Activated T-cell treated with anti-CD3 and anti-CD28 coated beads, Interleukin-2, amount 50 U/mL, for 24 hours (primary cell): ENCODE data around the gene CUZD1.
"Not testable (repeated sequence)": the region's sequence is repeated elsewhere in the genome, so short reads cannot be mapped to it uniquely, and the experiment has no call there.

Source experiments
- DNase-seq: peaks from one replicate; pipeline ENCODE4 v3.0.0-alpha.2; 2020
- H3K27ac Mint-ChIP-seq: 2 replicates; pipeline ENCODE4 v1.8.0; 2020; ENCODE audit warnings: mild to moderate bottlenecking, mixed read lengths
- H3K27me3 Mint-ChIP-seq: 2 replicates; pipeline ENCODE4 v1.8.0; 2020; ENCODE audit warnings: mixed read lengths
- H3K36me3 Mint-ChIP-seq: 2 replicates; pipeline ENCODE4 v1.8.0; 2020; ENCODE audit warnings: low read depth, mixed read lengths
- H3K4me1 Mint-ChIP-seq: 2 replicates; pipeline ENCODE4 v1.8.0; 2020; ENCODE audit warnings: low read depth, mixed read lengths
- H3K4me3 Mint-ChIP-seq: 2 replicates; pipeline ENCODE4 v1.8.0; 2020; ENCODE audit warnings: mild to moderate bottlenecking, moderate library complexity, mixed read lengths
- H3K9me3 Mint-ChIP-seq: 2 replicates; pipeline ENCODE4 v1.8.0; 2020; ENCODE audit warnings: mixed read lengths

The CUZD1 gene

GRCh38 chr10:122845783-122846332 lies at the start of gene CUZD1:
Gene CUZD1 (minus strand): TSS chr10:122845857. CDS start chr10:122845843, 14 bp downstream.
- H3K27me3 Mint-ChIP-seq = no peaks in the 10 kb centered on the region
- peaks cover 85% of the 10 kb centered on the region for H3K36me3 Mint-ChIP-seq
- H3K4me1 Mint-ChIP-seq = peaks cover 4% of the 10 kb centered on the region
- no peak for DNase-seq
- no peak within 1 kb of the TSS for H3K4me3 Mint-ChIP-seq
- H3K27ac Mint-ChIP-seq = no peak within 1 kb of the TSS
- peaks cover 2% of the 10 kb centered on the region for H3K9me3 Mint-ChIP-seq

- Mint-ChIP-seq H3K36me3 (peaks cover 13% of the 10 kb centered on the region), H3K9me3 (no peaks in the 10 kb centered on the region), H3K27me3 (no peaks in the 10 kb centered on the region), H3K27ac (no peak overlapping the region), H3K4me1 (peaks cover 4% of the 10 kb centered on the region), H3K4me3 (no peak overlapping the region)
- no peak for DNase-seq
These were observed 48.7 kb upstream of the CUZD1 start for GRCh38 chr10:122894261-122894944.

- Mint-ChIP-seq H3K36me3 (peaks cover 58% of the 10 kb centered on the region), H3K27ac (no peak overlapping the region), H3K4me1 (peaks cover 29% of the 10 kb centered on the region), H3K4me3 (no peak overlapping the region), H3K9me3 (no peaks in the 10 kb centered on the region), H3K27me3 (no peaks in the 10 kb centered on the region)
- DNase-seq = no peak
These were observed 38.5 kb upstream of the CUZD1 start for GRCh38 chr10:122884166-122884565.

- Mint-ChIP-seq H3K36me3 (peaks cover 65% of the 10 kb centered on the region), H3K4me3 (peak overlapping the region; percentile 2), H3K9me3 (no peaks in the 10 kb centered on the region), H3K27me3 (no peaks in the 10 kb centered on the region), H3K27ac (peak overlapping the region; percentile 64), H3K4me1 (peaks cover 43% of the 10 kb centered on the region)
- DNase-seq = no peak
These were observed 37.1 kb upstream of the CUZD1 start for GRCh38 chr10:122882766-122883165.

- H3K4me3 Mint-ChIP-seq = peak within 1 kb of the TSS; percentile 92
- no peaks in the 10 kb centered on the region for H3K9me3 Mint-ChIP-seq
- peaks cover 81% of the 10 kb centered on the region for H3K36me3 Mint-ChIP-seq
- H3K4me1 Mint-ChIP-seq = peaks cover 72% of the 10 kb centered on the region
- H3K27me3 Mint-ChIP-seq = no peaks in the 10 kb centered on the region
- peak; percentile 92 for DNase-seq
- H3K27ac Mint-ChIP-seq = peak within 1 kb of the TSS; percentile 96
These were observed 33.9 kb upstream of the CUZD1 start, which contains the start of gene FAM24B for GRCh38 chr10:122879339-122880273. Gene FAM24B (minus strand): TSS chr10:122879581. CDS start chr10:122850515, 29,066 bp downstream.

GRCh38 chr10:122878799-122879338 lies 33.2 kb upstream of the CUZD1 start:
- Mint-ChIP-seq H3K9me3 (no peaks in the 10 kb centered on the region), H3K4me1 (peaks cover 76% of the 10 kb centered on the region), H3K27me3 (no peaks in the 10 kb centered on the region), H3K36me3 (peaks cover 84% of the 10 kb centered on the region), H3K4me3 (peak overlapping the region; percentile 92), H3K27ac (peak overlapping the region; percentile 96)
- no peak for DNase-seq

GRCh38 chr10:122877264-122877663 lies 31.6 kb upstream of the CUZD1 start:
- H3K27ac Mint-ChIP-seq = peak overlapping the region; percentile 62
- peaks cover 70% of the 10 kb centered on the region for H3K4me1 Mint-ChIP-seq
- H3K36me3 Mint-ChIP-seq = peaks cover 88% of the 10 kb centered on the region
- DNase-seq = no peak
- no peaks in the 10 kb centered on the region for H3K27me3 Mint-ChIP-seq
- peak overlapping the region; percentile 92 for H3K4me3 Mint-ChIP-seq
- H3K9me3 Mint-ChIP-seq = no peaks in the 10 kb centered on the region

GRCh38 chr10:122876467-122876855 lies 30.8 kb upstream of the CUZD1 start:
- Mint-ChIP-seq H3K4me3 (no peak overlapping the region), H3K27me3 (no peaks in the 10 kb centered on the region), H3K36me3 (peaks cover 87% of the 10 kb centered on the region), H3K4me1 (peaks cover 69% of the 10 kb centered on the region), H3K9me3 (no peaks in the 10 kb centered on the region), H3K27ac (no peak overlapping the region)
- DNase-seq = no peak

GRCh38 chr10:122875843-122876466 lies 30.3 kb upstream of the CUZD1 start:
- DNase-seq = no peak
- peaks cover 84% of the 10 kb centered on the region for H3K36me3 Mint-ChIP-seq
- no peaks in the 10 kb centered on the region for H3K9me3 Mint-ChIP-seq
- H3K4me1 Mint-ChIP-seq = peaks cover 66% of the 10 kb centered on the region
- H3K27me3 Mint-ChIP-seq = no peaks in the 10 kb centered on the region
- no peak overlapping the region for H3K4me3 Mint-ChIP-seq
- no peak overlapping the region for H3K27ac Mint-ChIP-seq

- not testable (repeated sequence) for H3K9me3 Mint-ChIP-seq, H3K27ac Mint-ChIP-seq, H3K4me3 Mint-ChIP-seq, H3K27me3 Mint-ChIP-seq, DNase-seq
- Mint-ChIP-seq H3K36me3 (peaks cover 72% of the 10 kb centered on the region), H3K4me1 (peaks cover 58% of the 10 kb centered on the region)
These were observed 26.3 kb upstream of the CUZD1 start for GRCh38 chr10:122871947-122872346.

GRCh38 chr10:122868768-122869167 lies 23.1 kb upstream of the CUZD1 start:
- H3K36me3 Mint-ChIP-seq = peaks cover 53% of the 10 kb centered on the region
- H3K27me3 Mint-ChIP-seq, H3K27ac Mint-ChIP-seq, H3K4me3 Mint-ChIP-seq, DNase-seq, H3K9me3 Mint-ChIP-seq: not testable (repeated sequence)
- H3K4me1 Mint-ChIP-seq = peaks cover 46% of the 10 kb centered on the region

- not testable (repeated sequence) for DNase-seq, H3K4me3 Mint-ChIP-seq, H3K9me3 Mint-ChIP-seq, H3K27me3 Mint-ChIP-seq
- H3K36me3 Mint-ChIP-seq = peaks cover 42% of the 10 kb centered on the region
- peak overlapping the region; percentile 37 for H3K27ac Mint-ChIP-seq
- H3K4me1 Mint-ChIP-seq = peaks cover 54% of the 10 kb centered on the region
These were observed 21.3 kb upstream of the CUZD1 start for GRCh38 chr10:122866757-122867482.

GRCh38 chr10:122864901-122865300 lies 19.2 kb upstream of the CUZD1 start:
- H3K27me3 Mint-ChIP-seq = no peaks in the 10 kb centered on the region
- H3K9me3 Mint-ChIP-seq = peaks cover 4% of the 10 kb centered on the region
- no peak for DNase-seq
- H3K4me3 Mint-ChIP-seq = no peak overlapping the region
- H3K36me3 Mint-ChIP-seq = peaks cover 39% of the 10 kb centered on the region
- no peak overlapping the region for H3K27ac Mint-ChIP-seq
- peaks cover 50% of the 10 kb centered on the region for H3K4me1 Mint-ChIP-seq
